ENCODE measurements around the gene ADRA2B.

- no peak for TF ChIP-seq EP300 (IDR thresholded peaks at IDR 0.05)
- TF ChIP-seq CTCF (IDR thresholded peaks at IDR 0.05) = no peak
Measured at GRCh38 chr2:96130483-96130882, 14.1 kb upstream of the ADRA2B start.
